Sigmoid colon (tissue), 7 donors: ENCODE measurements around the gene GLG1. TPM values are rescaled to one million over a fixed set of nuclear protein-coding genes. Genes with fewer than 3 reads are reported as not detected.
"Not testable (repeated sequence)": the region's sequence is repeated elsewhere in the genome, so short reads cannot be mapped to it uniquely, and the experiment has no call there.

ENCODE experiments used
- DNase-seq: peaks from one replicate; pipeline ENCODE4 v3.0.0-alpha.2; 2019
- H3K27ac ChIP-seq, 4 donors: fragments of 200-600 bp; sonication (generic); one replicate each; pipeline ENCODE4 v1.5.1; 2016 to 2019; ENCODE audit warnings: mild to moderate bottlenecking in 1 of 4
- H3K27me3 ChIP-seq, 3 donors: fragments of 200-600 bp; sonication (generic); one replicate each; pipeline ENCODE4 v1.5.1; 2019; ENCODE audit warnings: mild to moderate bottlenecking in 1 of 3
- H3K36me3 ChIP-seq, 4 donors: fragments of 200-600 bp; sonication (generic); one replicate each; pipeline ENCODE4 v1.5.1; 2016 to 2019
- H3K4me1 ChIP-seq, 4 donors: fragments of 200-600 bp; sonication (generic); one replicate each; pipeline ENCODE4 v1.5.1; 2017 to 2019
- H3K4me3 ChIP-seq, 4 donors: fragments of 200-600 bp; sonication (generic); one replicate each; pipeline ENCODE4 v1.5.1; 2017 to 2019; ENCODE audit warnings: mild to moderate bottlenecking in 2 of 4, moderate library complexity in 1 of 4
- H3K9me3 ChIP-seq, 4 donors: fragments of 200-600 bp in 3 of 4; sonication (generic) in 3 of 4; one replicate each; pipeline versions ENCODE4 v1.5.1 to v1.6.1; 2013 to 2019
- CTCF ChIP-seq, 4 experiments: fragments of 450-650 bp in 3 of 4; fragments of 200-600 bp in 1 of 4; IDR thresholded peaks; one replicate each; pipeline ENCODE4 v1.5.1; 2016 to 2019; ENCODE audit warnings: antibody characterized with exemption in 4 of 4, mild to moderate bottlenecking in 3 of 4, moderate library complexity in 2 of 4
- EP300 ChIP-seq, 4 donors: sonication (generic); formaldehyde crosslinking; IDR thresholded peaks; one replicate each; pipeline ENCODE4 v1.6.1; 2017; ENCODE audit warnings: antibody characterized with exemption in 4 of 4
- POLR2A ChIP-seq, 2 donors: fragments of 450-650 bp; IDR thresholded peaks; one replicate each; pipeline ENCODE4 v1.6.1; 2016; ENCODE audit warnings: antibody characterized with exemption in 2 of 2, mild to moderate bottlenecking in 2 of 2, moderate library complexity in 2 of 2
- POLR2AphosphoS5 ChIP-seq, 4 donors: sonication (generic); formaldehyde crosslinking; IDR thresholded peaks; one replicate each; pipeline ENCODE4 v1.6.1; 2017; ENCODE audit warnings: antibody characterized with exemption in 4 of 4
- WGBS, 2 donors: extraction: QIAGEN DNeasy Blood & Tissue Kit; methylation state at CpG; one replicate each; pipeline ENCODE4 v1.1.7; 2013; 5-methylcytosine and 5-hydroxymethylcytosine counted together
- intact Hi-C: fragments of 100-400 bp; cut with DNase I; formaldehyde crosslinking; loops from one replicate; pipeline ENCODE4 v1.15.1; 2023
- polyA plus RNA-seq, 3 donors: library from polyadenylated mRNA; stranded (reverse); fragments of 200-250 nt; gene quantifications; one replicate each; pipeline ENCODE4 v1.2.3, GENCODE V29; 2013
- total RNA-seq, 4 donors: library from RNA; depleted of rRNA; stranded (reverse); fragments of >200 nt; gene quantifications; one replicate each; pipeline ENCODE4 v1.1.0, GENCODE V29; 2016
- donor health status: healthy with polysubstance abuse.
- donor health status: Bipolar disorder and iron deficiency.
- donor health status: healthy.

GLG1 gene
- total and polyA plus RNA-seq, 7 donors, result 4.2 to 138 (median 78.7) TPM

- no peak for DNase-seq
- H3K4me1 ChIP-seq, result peaks cover 0 to 18% (median 7%) of the 10 kb centered on the region in 4 donors
- H3K27ac ChIP-seq, result no peak overlapping the region
- H3K9me3 ChIP-seq, result no peaks in the 10 kb centered on the region
- intact Hi-C loops, result no loop called here
- no peak overlapping the region for H3K4me3 ChIP-seq
- TF ChIP-seq POLR2AphosphoS5 (IDR thresholded peaks at IDR 0.05) (no peak), POLR2A (IDR thresholded peaks at IDR 0.05) (no peak), EP300 (IDR thresholded peaks at IDR 0.05) (no peak), CTCF (IDR thresholded peaks at IDR 0.05) (no peak)
- H3K36me3 ChIP-seq, result no peaks in the 10 kb centered on the region
- 64 to 73% methylated on average over 4 of the region's 4 CpGs for WGBS, 2 donors
- no peaks in the 10 kb centered on the region for H3K27me3 ChIP-seq
These were observed 48.0 kb downstream of the GLG1 start for GRCh38 chr16:74558873-74559272.

GRCh38 chr16:74557275-74557674 is 49.6 kb downstream of the GLG1 start:
- peaks cover 0 to 15% (median 5%) of the 10 kb centered on the region in 4 donors for H3K4me1 ChIP-seq
- H3K27ac ChIP-seq, result no peak overlapping the region
- DNase-seq, result no peak
- no peaks in the 10 kb centered on the region for H3K9me3 ChIP-seq
- intact Hi-C loops, result no loop called here
- no peak overlapping the region for H3K4me3 ChIP-seq
- no peaks in the 10 kb centered on the region for H3K27me3 ChIP-seq
- TF ChIP-seq CTCF (IDR thresholded peaks at IDR 0.05), result no peak
- TF ChIP-seq POLR2AphosphoS5 (IDR thresholded peaks at IDR 0.05), result no peak
- no peak for TF ChIP-seq POLR2A (IDR thresholded peaks at IDR 0.05)
- no peak for TF ChIP-seq EP300 (IDR thresholded peaks at IDR 0.05)
- no peaks in the 10 kb centered on the region for H3K36me3 ChIP-seq
- 83 to 84% methylated on average over 1 of the region's 1 CpG for WGBS, 2 donors

GRCh38 chr16:74556375-74556922 is 50.5 kb downstream of the GLG1 start:
- no peak overlapping the region for H3K27ac ChIP-seq
- 84 to 93% methylated on average over 1 of the region's 1 CpG for WGBS, 2 donors
- no peak overlapping the region for H3K4me3 ChIP-seq
- H3K27me3 ChIP-seq, result no peaks in the 10 kb centered on the region
- peaks cover 0 to 6% (median 1%) of the 10 kb centered on the region in 4 donors for H3K4me1 ChIP-seq
- no peaks in the 10 kb centered on the region for H3K9me3 ChIP-seq
- TF ChIP-seq POLR2A (IDR thresholded peaks at IDR 0.05) (no peak), CTCF (IDR thresholded peaks at IDR 0.05) (no peak), POLR2AphosphoS5 (IDR thresholded peaks at IDR 0.05) (no peak), EP300 (IDR thresholded peaks at IDR 0.05) (no peak)
- intact Hi-C loops, result no loop called here
- H3K36me3 ChIP-seq, result no peaks in the 10 kb centered on the region
- no peak for DNase-seq

GRCh38 chr16:74552357-74552756 is 54.6 kb downstream of the GLG1 start:
- not testable (repeated sequence) for DNase-seq
- 88 to 95% methylated on average over 4 to 6 of the region's 6 CpGs for WGBS, 2 donors

GRCh38 chr16:74550227-74551019 is 56.5 kb downstream of the GLG1 start:
- DNase-seq, H3K9me3 ChIP-seq, H3K4me3 ChIP-seq, H3K27ac ChIP-seq, intact Hi-C loops, H3K4me1 ChIP-seq, H3K27me3 ChIP-seq, H3K36me3 ChIP-seq: not testable (repeated sequence)
- 89 to 95% methylated on average over 7 of the region's 7 CpGs for WGBS, 2 donors

More at GRCh38 chr16:74552357-74552756, 54.6 kb downstream of the GLG1 start:
- intact Hi-C loops, H3K4me1 ChIP-seq, H3K9me3 ChIP-seq, H3K27me3 ChIP-seq, H3K4me3 ChIP-seq, H3K36me3 ChIP-seq, H3K27ac ChIP-seq: not testable (repeated sequence)

- H3K36me3 ChIP-seq, DNase-seq, H3K4me3 ChIP-seq, H3K9me3 ChIP-seq, H3K27ac ChIP-seq, H3K27me3 ChIP-seq, H3K4me1 ChIP-seq, intact Hi-C loops: not testable (repeated sequence)
- WGBS, 2 donors, result 94 to 97% methylated on average over 4 of the region's 4 CpGs
These were observed 60.8 kb downstream of the GLG1 start for GRCh38 chr16:74546112-74546511.

GRCh38 chr16:74542911-74543578 is 63.9 kb downstream of the GLG1 start:
- H3K4me3 ChIP-seq, H3K27ac ChIP-seq, H3K36me3 ChIP-seq, DNase-seq, H3K4me1 ChIP-seq, intact Hi-C loops, H3K9me3 ChIP-seq, H3K27me3 ChIP-seq: not testable (repeated sequence)
- 91 to 94% methylated on average over 1 of the region's 3 CpGs for WGBS, 2 donors

- H3K4me3 ChIP-seq, DNase-seq, intact Hi-C loops, H3K9me3 ChIP-seq, H3K36me3 ChIP-seq, H3K4me1 ChIP-seq, H3K27ac ChIP-seq, H3K27me3 ChIP-seq: not testable (repeated sequence)
- 14 to 57% methylated on average over 6 of the region's 6 CpGs for WGBS, 2 donors
These were observed 66.3 kb downstream of the GLG1 start for GRCh38 chr16:74540663-74541062.

GRCh38 chr16:74538801-74539200 is 68.1 kb downstream of the GLG1 start:
- H3K9me3 ChIP-seq, H3K36me3 ChIP-seq, DNase-seq, intact Hi-C loops, H3K4me3 ChIP-seq, H3K4me1 ChIP-seq, H3K27ac ChIP-seq, H3K27me3 ChIP-seq: not testable (repeated sequence)
- WGBS, 2 donors, result 85 to 96% methylated on average over 1 of the region's 3 CpGs
